Activated B cell treated with CpG ODN at 0.5 μM for 24 hours (primary cell): ENCODE results near the gene DUT. TPM values are rescaled to one million over a fixed set of nuclear protein-coding genes. Genes with fewer than 3 reads are reported as not detected.

Experiments
- ATAC-seq: fragments of 200-7000 bp; cut with Tn5 transposase; one replicate; pipeline ENCODE4 v1.10.0; 2021; ENCODE audit warnings: low read depth, mild to moderate bottlenecking, moderate library complexity
- CTCF ChIA-PET: fragments of 350-600 bp; sonication (Branson Sonifier 250); formaldehyde crosslinking; loops from one replicate; lab custom pipeline; 2021; ENCODE audit warnings: antibody characterized with exemption; lab: Charles Lee
- POLR2A ChIA-PET: fragments of 350-600 bp; sonication (Branson Sonifier 250); formaldehyde crosslinking; loops from one replicate; lab custom pipeline; 2021; ENCODE audit warnings: antibody characterized with exemption; lab: Charles Lee
- DNase-seq: peaks from one replicate; pipeline ENCODE4 v3.0.0; 2022
- H3K27ac Mint-ChIP-seq: one replicate; pipeline ENCODE4 v1.8.0; 2020; ENCODE audit warnings: mixed read lengths
- H3K27me3 Mint-ChIP-seq: one replicate; pipeline ENCODE4 v1.8.0; 2021; ENCODE audit warnings: mixed read lengths
- H3K36me3 Mint-ChIP-seq: one replicate; pipeline ENCODE4 v1.8.0; 2021; ENCODE audit warnings: low read depth, mixed read lengths
- H3K4me1 Mint-ChIP-seq: one replicate; pipeline ENCODE4 v1.8.0; 2021; ENCODE audit warnings: mixed read lengths
- H3K4me3 Mint-ChIP-seq: one replicate; pipeline ENCODE4 v1.8.0; 2020; ENCODE audit warnings: mild to moderate bottlenecking, mixed read lengths
- H3K9me3 Mint-ChIP-seq: one replicate; pipeline ENCODE4 v1.8.0; 2020; ENCODE audit warnings: mixed read lengths
- intact Hi-C: fragments of 100-400 bp; cut with micrococcal nuclease; formaldehyde crosslinking; loops from one replicate; pipeline ENCODE4 v1.15.1; 2024
- total RNA-seq: library from RNA; stranded (reverse); gene quantifications from 2 replicates; pipeline ENCODE4 v1.2.3, GENCODE V29; 2022
- TF ChIP-seq, protein P1 (sequence below): fragments of 200-600 bp; IDR thresholded peaks from one replicate; pipeline ENCODE4 v1.8.0; 2022; ENCODE audit warnings: antibody characterized with exemption, mild to moderate bottlenecking

The DUT gene
- total RNA-seq, 1 donor from 2014 or later: 75.7 TPM

DNA sequence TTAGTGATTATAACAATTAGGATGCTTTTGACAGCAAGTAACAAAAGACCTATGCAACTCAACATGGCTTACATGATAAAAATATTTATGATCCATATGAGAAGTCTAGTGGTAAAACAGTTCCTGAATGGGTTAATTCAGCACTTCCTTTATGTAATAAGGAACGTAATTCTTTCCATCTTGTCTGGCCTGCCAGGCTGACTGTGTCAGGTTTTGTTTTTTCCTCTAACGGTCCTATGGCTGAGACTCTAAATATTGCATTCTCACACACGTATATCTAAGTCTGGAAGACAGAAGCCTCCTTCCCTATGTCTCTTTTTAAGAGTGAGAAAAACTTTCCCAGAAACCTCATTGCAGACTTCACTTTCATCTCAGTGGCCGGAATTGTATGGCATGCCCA lies 50.6 kb downstream of the DUT start:
- TF ChIP-seq, protein P1, sequence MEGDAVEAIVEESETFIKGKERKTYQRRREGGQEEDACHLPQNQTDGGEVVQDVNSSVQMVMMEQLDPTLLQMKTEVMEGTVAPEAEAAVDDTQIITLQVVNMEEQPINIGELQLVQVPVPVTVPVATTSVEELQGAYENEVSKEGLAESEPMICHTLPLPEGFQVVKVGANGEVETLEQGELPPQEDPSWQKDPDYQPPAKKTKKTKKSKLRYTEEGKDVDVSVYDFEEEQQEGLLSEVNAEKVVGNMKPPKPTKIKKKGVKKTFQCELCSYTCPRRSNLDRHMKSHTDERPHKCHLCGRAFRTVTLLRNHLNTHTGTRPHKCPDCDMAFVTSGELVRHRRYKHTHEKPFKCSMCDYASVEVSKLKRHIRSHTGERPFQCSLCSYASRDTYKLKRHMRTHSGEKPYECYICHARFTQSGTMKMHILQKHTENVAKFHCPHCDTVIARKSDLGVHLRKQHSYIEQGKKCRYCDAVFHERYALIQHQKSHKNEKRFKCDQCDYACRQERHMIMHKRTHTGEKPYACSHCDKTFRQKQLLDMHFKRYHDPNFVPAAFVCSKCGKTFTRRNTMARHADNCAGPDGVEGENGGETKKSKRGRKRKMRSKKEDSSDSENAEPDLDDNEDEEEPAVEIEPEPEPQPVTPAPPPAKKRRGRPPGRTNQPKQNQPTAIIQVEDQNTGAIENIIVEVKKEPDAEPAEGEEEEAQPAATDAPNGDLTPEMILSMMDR: no peak
- no peak for DNase-seq
- ChIA-PET POLR2A (no interaction called here), CTCF (no interaction called here)
- H3K27ac Mint-ChIP-seq: no peak overlapping the region
- intact Hi-C loops: no loop called here
- H3K4me3 Mint-ChIP-seq: no peak overlapping the region
- no peaks in the 10 kb centered on the region for H3K36me3 Mint-ChIP-seq
- peaks cover 7% of the 10 kb centered on the region for H3K27me3 Mint-ChIP-seq
- peaks cover 4% of the 10 kb centered on the region for H3K9me3 Mint-ChIP-seq
- ATAC-seq: no peak
- H3K4me1 Mint-ChIP-seq: no peaks in the 10 kb centered on the region

GRCh38 chr15:48383031-48383430 lies 51.8 kb downstream of the DUT start:
- Mint-ChIP-seq H3K4me3 (no peak overlapping the region), H3K9me3 (no peaks in the 10 kb centered on the region), H3K27me3 (peaks cover 4% of the 10 kb centered on the region), H3K4me1 (no peaks in the 10 kb centered on the region), H3K36me3 (no peaks in the 10 kb centered on the region), H3K27ac (no peak overlapping the region)
- intact Hi-C loops: no loop called here
- CTCF ChIA-PET: no interaction called here
- POLR2A ChIA-PET: no interaction called here
- TF ChIP-seq, protein P1: no peak
- DNase-seq (no peak), ATAC-seq (no peak)

DNA sequence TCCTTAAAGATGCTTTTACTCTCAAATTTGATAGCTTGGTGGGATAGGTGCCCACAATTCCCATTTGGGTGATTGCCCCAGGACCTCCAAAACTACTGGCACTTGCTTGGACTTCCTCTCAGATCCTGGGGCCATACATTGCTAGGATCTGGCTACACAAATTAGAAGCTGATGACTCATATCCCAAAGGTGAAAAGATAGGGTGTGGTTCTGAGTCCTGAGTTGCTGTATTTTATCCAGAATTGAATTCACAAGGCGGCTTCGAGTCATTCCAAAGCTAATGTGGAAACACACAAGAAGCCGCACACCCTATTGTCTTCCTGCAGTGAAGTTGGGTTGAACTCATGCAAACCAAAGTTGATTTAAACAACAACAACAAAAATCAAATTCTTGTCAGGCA lies 53.4 kb downstream of the DUT start:
- POLR2A ChIA-PET: no interaction called here

GRCh38 chr15:48385031-48385830 lies 54.0 kb downstream of the DUT start:
- Mint-ChIP-seq H3K4me1 (no peaks in the 10 kb centered on the region), H3K4me3 (no peak overlapping the region), H3K36me3 (no peaks in the 10 kb centered on the region), H3K9me3 (no peaks in the 10 kb centered on the region), H3K27me3 (peaks cover 10% of the 10 kb centered on the region), H3K27ac (no peak overlapping the region)
- CTCF ChIA-PET: no interaction called here
- POLR2A ChIA-PET: no interaction called here
- intact Hi-C loops: no loop called here
- ATAC-seq (no peak), DNase-seq (no peak)
- TF ChIP-seq, protein P1: no peak

More for the DNA sequence above, 53.4 kb downstream of the DUT start:
- intact Hi-C loops: no loop called here
- no peaks in the 10 kb centered on the region for H3K9me3 Mint-ChIP-seq
- no peaks in the 10 kb centered on the region for H3K4me1 Mint-ChIP-seq
- no peak overlapping the region for H3K4me3 Mint-ChIP-seq
- peaks cover 10% of the 10 kb centered on the region for H3K27me3 Mint-ChIP-seq
- H3K36me3 Mint-ChIP-seq: no peaks in the 10 kb centered on the region
- no peak for ATAC-seq
- CTCF ChIA-PET: no interaction called here
- H3K27ac Mint-ChIP-seq: no peak overlapping the region
- TF ChIP-seq, protein P1: no peak
- no peak for DNase-seq

DNA sequence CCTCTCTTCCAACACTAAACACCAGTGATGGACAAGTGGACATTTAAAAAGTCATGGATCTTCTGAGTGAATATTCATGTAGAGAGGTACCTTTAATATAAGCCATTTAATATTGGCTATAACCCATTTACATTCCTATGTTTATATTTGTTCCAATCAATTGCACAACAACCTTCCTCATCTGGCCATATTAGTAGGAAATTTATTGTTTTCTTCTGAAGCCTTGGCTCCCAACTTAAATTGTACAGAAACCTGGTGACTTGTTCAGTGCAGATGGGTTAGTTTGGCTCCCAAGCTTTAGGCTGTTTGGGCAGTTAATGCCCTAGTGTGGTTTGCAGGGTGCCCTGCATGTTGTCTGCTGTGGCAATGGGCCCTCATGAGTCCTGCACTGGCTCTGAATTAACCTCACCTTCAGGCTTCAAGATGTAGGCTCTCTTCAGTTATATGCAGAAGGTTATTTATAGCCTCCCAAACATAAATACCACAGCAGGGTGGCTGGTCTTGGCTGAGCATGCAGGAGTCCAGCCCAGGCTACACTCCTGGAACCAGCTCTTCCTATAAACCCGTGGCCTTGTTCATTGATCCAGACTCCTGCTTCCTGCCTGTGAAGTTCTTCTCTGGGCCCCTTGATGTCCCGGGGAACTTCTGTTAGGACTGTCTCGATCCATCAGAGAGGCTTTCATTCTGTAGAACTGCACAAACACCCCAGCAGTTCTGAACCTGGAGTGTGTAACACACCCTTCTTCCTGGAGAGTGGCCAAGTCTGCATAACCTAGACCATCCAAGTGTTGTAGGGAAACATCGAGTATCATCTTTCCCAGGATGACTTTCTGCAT lies 57.0 kb downstream of the DUT start:
- H3K27ac Mint-ChIP-seq: no peak overlapping the region
- peaks cover 12% of the 10 kb centered on the region for H3K27me3 Mint-ChIP-seq
- H3K36me3 Mint-ChIP-seq: no peaks in the 10 kb centered on the region
- intact Hi-C loops: no loop called here
- CTCF ChIA-PET: no interaction called here
- POLR2A ChIA-PET: no interaction called here
- DNase-seq (no peak), ATAC-seq (no peak)
- H3K4me1 Mint-ChIP-seq: no peaks in the 10 kb centered on the region
- H3K4me3 Mint-ChIP-seq: no peak overlapping the region
- TF ChIP-seq, protein P1: no peak
- no peaks in the 10 kb centered on the region for H3K9me3 Mint-ChIP-seq
